Amygdala (tissue), 56 donors: ENCODE data around the gene DLGAP4.
A peak's percentile ranks its signal among the peaks of the same experiment; 100 is the strongest.
"Not testable (repeated sequence)": the region's sequence is repeated elsewhere in the genome, so short reads cannot be mapped to it uniquely, and the experiment has no call there.

ENCODE experiments used
- DNase-seq, 56 donors: peaks; one replicate each; lab custom pipeline; 2025; lab: John Stamatoyannopoulos, UW

DLGAP4 gene

DNA sequence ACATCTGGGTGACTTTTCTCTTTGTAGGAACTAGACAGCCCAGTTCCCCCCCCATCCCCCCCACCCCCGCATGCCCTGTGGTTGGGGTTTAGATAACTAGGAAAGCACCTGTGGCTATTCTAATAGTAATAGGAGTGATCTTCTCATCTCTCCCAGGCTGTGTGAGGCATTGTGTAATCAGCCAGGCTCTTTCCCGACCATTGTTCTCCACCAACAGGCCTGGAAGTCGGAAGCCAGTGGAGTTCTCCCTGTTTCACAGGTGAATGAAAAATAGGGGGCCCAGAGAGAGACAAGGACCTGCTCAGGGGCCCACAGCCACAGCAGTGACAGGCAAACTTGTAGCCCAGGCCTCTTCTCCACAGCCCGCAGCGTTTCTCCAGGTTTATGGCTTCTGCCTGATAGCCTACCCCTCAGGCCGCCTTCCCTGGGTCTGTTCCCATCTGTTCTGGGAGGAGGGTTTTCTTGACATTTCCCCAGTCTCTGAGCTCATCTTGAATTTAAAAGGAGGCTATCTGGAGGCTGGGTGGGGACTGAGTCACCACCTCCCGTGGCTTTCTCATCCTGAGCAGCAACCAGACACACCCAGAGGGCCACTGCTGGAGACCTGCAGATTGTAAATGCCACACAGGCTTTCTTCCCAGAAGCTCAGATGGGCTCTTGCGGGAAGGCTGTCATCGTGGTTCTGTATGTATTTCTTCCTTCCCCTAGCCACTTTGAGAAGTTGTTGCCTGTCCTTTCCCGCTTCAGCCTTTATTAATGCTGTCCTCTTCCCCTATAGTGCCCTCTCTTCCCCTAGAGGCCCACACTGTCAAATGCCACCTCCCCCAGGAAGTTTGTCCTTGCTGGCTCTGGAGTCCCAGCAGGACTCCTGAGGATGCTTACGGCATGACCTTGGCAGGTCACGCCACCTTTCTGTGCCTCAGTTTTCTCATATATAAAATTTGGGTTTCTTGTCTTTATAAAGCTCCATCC is 159.3 kb downstream of the DLGAP4 start:
- peak in 2 of 56 donors; percentile 7 to 10 for DNase-seq

DNA sequence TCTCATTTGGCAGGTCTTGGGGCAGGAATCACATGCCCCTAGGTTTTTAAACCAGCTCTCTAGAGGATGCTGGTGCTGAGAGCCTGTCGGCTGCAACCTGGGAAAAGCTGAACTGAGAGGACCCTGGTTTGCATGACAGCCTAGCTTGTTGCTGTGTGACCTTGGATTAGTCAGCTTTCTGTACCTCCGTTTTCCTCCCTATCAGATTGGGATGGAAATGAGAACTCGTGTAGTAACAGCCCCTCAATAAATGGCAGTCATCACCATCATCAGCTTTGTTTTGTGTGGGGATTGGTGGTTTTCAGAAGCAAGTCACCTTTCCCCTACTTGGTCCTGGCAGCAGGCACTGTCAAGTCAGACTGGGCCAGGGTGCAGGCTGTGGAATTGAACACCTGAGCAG is 159.9 kb downstream of the DLGAP4 start:
- no peak for DNase-seq

DNA sequence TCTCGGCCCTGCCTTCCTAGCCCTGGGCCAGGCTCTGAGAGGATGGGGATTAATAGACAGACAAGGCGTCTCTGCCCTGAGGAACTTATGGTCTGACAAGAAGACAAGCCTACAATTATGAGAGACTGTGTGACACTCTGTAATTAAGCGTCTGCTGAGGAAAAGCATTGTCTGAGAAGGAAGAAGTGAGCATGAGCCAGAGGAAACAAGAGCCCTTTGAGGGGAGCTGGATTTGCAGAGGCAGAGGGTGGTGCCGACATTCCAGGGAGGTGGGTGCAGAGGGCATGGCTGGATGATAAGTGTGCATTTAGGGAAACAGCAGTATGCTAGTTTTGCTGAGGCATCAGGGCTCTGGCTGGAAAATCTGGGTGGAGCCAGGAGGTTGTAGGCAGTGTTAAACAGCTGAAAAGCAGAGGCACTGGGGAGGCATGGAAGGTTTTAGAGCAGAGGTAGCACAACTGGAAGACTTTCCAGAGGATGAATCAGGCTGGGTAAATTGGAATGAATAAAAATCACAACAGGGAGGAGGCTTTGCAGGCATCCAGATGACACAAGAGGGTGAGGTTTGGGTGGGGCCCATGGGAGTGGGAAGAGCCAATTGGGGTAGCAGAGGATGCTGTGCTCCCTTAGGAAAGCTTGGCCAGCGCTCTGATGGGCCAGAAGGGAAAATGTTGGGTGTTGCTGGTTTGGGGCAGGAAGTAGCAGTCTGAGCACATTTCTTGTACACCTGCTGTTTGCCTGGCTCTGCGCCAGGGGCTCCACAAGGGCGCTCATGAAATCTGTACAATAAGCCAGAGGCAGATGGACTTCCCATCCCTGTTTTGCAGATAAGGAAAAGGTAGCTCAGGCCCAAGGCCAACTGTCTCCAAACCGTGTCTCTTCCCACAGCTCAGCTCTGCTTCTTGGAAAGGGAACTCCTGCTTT is 161.2 kb downstream of the DLGAP4 start:
- DNase-seq = peak in 4 of 56 donors; percentile 15 to 48 (median 20)

DNA sequence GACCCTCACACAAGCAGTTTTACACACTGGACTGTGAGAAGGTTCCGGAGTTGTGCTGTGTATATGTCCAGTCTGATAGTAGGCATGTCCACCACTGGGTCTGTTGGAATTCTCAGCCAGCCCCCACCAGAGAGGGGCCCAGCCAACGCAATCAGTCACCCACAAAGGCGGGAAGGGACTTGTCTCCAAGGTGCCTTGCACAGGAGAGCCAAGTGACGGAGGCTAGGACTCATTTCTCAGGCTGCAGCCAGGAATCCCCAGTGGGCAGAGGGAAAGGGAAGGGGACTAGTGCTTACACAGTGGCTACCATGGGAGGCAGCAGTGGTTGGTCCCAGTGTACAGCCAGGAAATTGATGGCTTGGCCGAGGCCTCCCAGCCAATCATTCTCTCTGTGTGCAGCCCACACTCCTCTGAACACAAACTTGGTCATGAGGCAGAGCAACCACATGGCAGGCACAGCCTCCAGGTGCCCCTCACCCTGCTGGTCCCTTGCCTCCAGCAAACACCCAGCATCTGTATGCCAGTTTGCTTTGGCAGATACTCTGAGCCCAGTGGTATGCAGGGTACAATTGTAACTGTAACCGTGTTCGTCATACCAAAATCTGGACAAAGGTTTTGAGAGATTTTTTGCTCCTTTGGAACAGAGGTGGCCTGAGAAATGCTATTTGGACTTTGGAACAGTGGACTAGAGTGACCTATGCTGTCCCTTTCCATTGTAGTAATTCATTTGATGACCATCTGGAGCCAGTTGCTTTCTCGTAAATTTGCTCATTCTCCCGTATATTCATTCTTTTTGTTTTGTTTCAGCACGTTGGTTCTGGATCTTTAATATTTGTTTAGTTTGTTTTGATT is 162.2 kb downstream of the DLGAP4 start:
- peak in 23 of 56 donors; percentile 10 to 61 (median 32) for DNase-seq

DNA sequence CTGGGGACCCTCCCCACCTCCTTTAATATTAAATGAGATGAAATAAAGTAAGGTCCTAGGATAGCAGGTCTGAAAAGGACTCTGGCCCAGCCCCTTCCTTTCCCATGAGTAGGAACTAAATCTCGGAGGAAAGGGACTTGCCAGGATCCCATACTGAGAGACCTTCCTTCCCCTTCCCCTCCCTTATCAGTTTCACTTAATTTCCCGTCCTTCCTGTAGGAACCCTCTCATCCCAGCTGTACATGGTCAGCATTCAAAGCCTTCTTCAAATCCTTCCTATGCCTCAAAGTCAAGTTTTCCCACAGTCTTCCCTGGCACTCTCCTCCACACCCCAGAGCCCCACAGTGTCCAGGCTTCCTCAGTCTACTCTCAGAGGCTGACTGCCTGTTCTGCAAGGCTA is 163.8 kb downstream of the DLGAP4 start:
- no peak for DNase-seq

DNA sequence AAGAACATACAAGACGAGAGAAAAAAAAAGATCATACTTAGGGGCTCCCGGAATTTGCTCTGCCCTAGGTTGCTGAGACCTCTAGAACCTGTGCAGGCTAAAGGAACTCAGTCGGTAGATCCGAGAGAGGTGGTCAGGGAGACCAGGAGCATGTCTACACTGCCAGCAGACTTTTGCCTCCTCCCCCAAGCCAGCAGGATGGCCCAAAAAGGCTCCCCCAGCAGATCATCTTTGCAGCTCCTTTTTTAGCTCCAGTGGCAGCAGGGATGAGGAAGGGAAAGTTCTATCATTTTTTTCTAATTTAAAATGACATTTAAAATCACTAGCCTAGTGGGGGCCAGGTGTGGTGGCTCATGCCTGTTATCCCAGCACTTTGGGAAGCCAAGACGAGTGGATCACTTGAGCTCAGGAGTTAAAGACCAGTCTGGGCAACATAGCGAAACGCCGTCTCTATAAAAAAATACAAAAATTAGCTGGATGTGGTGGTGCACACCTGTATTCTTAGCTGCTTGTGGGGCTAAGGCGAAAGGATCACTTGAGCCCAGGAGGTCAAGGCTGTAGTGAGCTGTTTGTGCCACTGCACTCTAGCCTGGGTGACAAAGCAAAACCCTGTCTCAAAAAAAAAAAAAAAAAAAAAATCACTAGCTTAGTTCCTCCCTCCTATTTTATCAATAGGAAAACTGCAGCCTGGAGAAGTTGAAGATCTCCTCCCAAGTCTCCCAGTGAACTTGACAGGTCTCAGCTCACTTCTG is 165.9 kb downstream of the DLGAP4 start:
- DNase-seq = no peak

DNA sequence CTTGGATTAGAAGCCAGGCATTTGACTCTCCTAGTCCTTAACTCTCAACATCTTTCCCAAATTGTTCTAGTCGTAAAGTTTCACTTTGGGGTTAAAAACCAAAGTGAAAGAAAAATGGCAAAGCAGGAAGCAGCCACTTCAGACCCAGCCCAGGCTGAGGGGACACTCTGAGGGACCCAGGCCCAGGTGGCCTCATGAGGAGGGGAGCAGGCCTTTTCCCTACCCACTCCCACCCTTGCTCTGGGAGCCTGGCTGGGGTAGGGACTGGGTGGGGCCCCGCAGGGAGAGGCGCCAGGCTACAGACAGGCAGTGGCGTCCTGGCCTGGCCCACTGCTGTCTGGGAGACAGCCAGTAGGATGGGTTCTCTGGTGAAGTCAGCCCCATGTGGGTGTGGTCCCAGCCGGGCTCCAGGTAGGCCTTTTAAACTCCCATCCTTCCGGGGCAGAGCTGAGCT is 166.5 kb downstream of the DLGAP4 start:
- no peak for DNase-seq

DNA sequence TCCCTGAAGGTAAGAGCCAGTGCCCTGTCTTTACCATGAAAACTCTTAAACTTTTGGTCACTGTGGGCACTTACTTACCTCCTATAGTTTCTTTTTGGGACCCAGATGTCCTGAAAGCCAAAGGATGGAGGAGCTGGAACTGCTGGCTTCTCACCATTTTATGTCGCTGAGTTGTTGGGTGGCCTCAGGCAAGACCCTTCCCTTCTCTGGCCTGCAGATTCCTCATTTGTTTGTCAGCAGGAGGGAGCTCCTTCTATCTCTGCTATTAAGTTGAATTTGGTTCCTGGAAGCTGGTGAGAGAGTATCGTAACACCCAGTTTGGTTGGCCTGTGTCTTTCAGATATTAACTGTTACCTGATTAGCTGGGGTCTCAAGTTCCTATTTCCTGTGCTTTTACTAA is 167.0 kb downstream of the DLGAP4 start:
- DNase-seq = no peak

DNA sequence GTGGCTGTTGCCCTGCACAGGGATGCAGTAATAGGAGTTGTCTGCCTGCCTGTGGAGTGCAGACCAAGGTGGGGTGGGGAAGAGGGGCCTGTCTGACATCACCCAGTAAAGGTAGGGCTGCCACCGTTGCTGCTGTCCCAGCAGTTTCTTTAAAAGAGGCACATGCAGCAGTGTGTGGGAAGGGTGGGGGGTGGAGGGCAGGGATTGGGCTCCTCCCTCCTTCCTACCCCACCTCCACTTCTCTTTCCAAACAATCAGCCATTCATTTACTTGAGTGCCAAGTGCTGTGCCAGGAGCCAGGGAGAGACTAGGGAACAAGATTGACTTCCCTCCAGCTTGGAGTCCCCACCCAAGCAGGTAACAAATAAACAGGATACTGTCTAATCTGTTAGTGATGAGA is 168.4 kb downstream of the DLGAP4 start:
- DNase-seq = no peak

DNA sequence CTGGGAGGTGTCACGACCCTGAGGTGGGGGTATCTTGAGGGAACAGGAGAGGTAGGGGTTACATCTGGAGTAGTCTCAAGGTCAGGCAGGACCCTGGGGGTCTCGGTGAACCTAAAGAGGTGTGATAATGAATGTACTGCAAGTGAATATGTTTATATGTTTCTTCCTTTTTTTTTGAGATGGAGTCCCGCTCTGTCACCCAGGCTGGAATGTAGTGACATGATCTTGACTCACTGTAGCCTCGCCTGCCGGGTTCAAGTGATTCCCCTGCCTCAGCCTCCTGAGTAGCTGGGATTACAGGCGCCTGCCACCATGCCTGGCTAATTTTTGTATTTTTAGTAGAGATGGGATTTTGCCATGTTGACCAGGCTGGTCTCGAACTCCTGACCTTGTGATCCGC is 168.9 kb downstream of the DLGAP4 start:
- DNase-seq = not testable (repeated sequence)

DNA sequence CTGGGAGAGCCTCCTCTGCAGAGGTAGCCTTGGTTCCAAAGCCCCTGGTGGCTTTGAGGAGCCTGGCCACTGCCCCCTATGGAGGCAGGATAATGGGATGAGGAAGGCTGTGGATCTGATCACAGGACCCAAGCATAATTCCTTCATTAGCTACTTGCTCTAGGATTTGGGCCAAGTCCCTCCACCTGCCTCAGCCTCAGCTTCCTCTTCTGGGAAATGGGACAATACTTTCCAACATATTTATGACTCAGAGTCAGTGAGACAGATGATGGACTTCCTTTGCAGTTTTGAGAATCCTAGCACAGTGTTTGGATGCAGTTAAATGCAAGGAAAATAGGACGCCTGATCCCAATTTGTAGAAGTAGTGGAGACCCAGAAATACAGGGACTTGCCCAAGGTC is 171.3 kb downstream of the DLGAP4 start:
- no peak for DNase-seq

DNA sequence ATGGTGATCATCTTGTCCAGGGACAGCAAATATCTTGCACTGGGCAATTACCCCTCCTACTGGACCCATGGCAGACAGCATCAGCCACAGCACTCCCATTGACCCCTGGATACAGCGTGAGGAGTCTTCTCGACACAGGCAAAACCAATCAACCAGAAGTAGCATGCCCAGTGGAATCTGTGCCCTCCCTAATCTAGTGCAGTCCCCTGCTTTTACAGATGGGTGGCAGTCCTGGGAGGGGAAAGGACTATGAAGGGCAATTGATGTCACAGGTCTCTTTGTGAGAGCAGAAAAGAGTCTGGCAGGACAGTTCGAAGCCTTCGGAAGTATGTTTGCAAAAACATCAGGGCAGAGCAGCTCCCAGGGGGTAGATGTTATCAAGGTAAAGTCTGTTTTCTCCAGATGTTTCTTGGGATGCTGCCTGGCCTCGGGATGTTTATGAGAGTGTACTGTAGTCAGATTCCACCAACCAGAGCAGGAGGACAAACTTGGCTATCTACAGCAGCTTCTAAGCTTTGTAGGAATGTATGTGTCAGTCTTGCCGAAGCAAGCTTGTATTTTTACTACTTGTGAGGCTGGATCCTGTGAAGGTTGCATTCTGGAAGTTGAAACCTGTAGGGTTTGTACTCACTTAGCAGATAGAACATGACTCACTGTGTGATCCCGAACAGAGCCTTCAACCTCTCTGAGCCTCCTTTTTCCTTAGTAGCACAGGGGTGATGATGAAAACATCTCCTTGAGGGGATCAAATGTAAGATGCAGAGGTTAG is 172.2 kb downstream of the DLGAP4 start:
- no peak for DNase-seq

DNA sequence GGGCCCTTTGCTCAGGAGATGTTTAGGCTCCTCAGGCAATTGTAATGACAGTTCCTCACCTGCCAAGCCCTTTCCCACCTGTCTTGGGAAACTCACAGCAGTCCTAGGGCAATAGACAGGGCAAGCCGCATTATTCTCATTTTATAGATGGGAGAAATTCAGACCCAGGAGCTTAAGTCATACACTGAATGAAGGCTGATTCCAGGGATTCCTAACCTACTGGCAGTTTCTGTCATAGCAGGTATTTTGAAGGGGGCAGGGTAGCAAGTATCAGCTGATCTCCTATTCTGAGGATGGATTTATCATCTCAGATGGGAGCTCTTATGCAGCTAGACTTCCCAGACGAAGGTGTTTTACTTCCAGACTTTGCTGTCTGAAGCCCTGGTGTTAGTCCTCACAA is 173.8 kb downstream of the DLGAP4 start:
- DNase-seq = no peak

DNA sequence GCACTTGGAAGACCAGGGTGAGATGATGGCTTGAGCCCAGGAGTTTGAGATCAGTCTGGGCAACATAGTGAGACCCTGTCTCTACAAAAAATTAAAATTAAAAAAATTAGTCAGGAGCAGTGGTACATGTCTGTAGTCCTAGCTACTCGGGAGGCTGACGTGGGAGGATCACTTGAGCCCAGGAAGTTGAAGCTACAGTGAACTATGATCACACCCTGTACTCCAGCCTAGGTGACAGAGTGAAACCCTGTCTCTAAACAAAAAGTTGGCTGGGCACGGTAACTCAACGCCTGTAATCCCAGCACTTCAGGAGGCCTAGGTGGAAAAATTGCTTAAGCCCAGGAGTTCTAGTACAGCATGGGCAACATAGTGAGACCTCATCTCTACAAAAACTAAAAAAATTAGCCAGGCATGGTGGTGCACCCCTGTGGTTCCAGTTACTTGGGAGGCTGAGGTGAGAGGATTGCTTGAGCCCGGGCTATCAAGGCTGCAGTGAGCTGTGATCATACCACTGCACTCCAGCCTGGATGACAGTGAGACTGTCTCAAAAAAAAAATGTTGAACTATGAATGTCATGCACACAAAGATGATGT is 174.4 kb downstream of the DLGAP4 start:
- DNase-seq = no peak

DNA sequence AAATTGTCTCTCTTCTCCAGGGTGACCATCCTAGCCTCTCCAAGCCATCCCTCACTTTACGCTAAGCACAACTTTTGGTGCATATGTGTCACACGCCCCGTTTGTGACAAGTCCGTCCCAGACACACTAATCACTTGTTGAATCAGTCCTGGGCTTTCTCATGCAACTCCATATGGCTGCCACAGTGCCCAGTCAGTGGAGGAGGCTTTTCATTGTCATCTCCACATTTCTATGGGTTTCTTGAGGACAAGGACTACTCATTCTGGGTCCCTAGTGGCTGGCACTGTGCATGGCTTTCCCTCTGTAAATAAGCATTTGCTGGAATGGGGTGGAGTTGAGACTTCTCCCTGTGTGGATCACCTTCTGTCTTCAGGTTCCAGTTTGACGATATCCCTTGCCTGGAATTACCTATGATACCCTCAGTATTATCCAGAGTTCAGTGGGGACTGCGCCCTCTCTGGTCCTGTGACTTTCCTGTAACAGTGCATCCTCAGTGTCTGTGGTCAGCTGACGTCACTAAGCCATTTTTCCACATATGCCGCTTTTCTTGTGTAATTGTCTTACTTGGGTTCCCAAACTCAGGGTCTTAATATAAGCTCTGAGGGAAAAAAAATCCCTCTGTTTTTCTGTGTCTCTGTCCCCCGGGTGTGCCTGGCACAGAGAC is 175.4 kb downstream of the DLGAP4 start:
- DNase-seq = peak in 3 of 56 donors; percentile 43 to 67 (median 57)

DNA sequence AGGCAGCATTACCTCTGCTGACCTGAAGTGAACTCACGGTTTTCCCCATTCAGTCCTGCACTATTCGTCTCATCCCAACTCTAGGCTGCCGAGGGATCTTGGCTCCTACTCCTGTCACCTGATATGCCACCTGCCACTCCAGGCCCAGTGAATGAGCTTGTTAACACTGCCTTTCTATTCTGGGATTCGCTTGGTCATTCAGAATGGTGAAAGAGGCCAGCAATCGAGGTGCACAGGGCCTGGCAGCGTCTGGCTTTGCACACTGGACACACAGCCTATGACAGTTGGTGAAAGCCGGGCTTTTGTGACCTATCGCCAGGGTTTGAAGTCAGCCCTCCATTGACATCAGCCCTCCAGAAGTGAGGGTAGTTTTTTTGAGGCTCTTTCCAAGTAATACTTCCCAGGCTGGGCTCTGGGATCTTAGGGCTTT is 175.9 kb downstream of the DLGAP4 start:
- DNase-seq = peak in 29 of 56 donors; percentile 10 to 75 (median 41)

DNA sequence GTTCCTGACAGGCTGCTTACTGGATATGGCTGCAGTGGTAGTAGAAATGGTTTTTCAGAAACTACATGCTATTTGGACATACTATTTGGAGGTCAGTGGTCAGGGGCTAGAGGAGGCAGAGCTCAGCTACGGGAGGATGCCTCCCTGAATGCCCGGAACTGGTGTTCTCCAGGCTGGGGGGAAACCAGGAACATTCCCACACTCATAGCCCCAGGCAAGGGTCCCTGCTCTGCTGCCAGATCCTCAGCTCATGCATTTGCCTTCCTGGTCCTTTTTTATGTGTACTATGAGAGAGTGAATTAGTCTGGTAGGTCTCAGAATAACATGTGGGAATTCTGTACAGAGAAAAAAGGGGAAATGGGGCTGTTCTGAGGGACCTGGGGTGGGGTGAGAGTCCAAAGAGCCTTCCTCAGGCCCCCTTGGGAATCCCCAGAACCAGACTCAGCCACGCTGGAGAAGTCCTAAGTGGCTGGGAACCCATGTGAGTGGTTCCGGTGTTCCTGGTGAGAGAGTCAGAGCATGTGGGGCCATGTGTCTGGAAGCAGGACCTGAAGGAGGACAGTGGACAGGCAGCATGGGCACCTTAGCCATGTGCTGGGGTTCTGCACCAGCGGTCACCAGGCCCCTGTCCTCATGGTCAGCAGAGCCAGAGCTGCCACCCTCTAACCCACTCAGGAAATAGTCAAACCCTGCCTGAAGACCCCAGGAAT is 177.2 kb downstream of the DLGAP4 start:
- no peak for DNase-seq
